ENCODE measurements around the gene MMRN2. TPM values are rescaled to one million over a fixed set of nuclear protein-coding genes. Genes with fewer than 3 reads are reported as not detected.

MMRN2 gene
- polyA plus RNA-seq, 1 of the 3 experiments (the other 2 are of a cell fraction): 0.05 TPM

DNA sequence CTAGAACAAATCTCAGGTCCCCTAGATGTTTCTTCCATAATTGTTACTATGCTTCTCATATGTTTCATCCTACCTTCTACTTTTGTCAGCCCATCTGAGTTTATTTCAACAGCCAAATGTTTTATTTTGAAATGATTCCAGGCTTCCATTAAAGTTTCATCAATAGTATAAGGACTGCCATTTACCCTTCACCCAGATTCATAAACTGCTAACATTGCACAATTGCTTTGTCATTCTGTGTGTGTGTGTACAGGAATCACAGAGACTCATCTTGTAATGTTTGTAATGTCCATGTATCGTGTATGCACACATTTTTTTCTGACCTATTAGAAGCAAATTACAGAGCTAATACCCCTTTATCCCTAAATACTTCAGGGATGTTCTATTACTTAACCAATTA, 25.5 kb downstream of the MMRN2 start (continued):
- TF ChIP-seq, protein P1, sequence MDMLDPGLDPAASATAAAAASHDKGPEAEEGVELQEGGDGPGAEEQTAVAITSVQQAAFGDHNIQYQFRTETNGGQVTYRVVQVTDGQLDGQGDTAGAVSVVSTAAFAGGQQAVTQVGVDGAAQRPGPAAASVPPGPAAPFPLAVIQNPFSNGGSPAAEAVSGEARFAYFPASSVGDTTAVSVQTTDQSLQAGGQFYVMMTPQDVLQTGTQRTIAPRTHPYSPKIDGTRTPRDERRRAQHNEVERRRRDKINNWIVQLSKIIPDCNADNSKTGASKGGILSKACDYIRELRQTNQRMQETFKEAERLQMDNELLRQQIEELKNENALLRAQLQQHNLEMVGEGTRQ (IDR thresholded peaks at IDR 0.05; ENCODE audit: borderline replicate concordance, low read depth, low read length): no peak
- TF ChIP-seq TEAD4 (IDR thresholded peaks at IDR 0.05; ENCODE audit: borderline replicate concordance, insufficient read depth) (no peak), CHD2 (IDR thresholded peaks at IDR 0.05; ENCODE audit: low read length, partially characterized antibody) (no peak)
- TF ChIP-seq, protein P2, sequence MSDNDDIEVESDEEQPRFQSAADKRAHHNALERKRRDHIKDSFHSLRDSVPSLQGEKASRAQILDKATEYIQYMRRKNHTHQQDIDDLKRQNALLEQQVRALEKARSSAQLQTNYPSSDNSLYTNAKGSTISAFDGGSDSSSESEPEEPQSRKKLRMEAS (IDR thresholded peaks at IDR 0.05; ENCODE audit: low read depth): no peak
- TF ChIP-seq, protein P3, sequence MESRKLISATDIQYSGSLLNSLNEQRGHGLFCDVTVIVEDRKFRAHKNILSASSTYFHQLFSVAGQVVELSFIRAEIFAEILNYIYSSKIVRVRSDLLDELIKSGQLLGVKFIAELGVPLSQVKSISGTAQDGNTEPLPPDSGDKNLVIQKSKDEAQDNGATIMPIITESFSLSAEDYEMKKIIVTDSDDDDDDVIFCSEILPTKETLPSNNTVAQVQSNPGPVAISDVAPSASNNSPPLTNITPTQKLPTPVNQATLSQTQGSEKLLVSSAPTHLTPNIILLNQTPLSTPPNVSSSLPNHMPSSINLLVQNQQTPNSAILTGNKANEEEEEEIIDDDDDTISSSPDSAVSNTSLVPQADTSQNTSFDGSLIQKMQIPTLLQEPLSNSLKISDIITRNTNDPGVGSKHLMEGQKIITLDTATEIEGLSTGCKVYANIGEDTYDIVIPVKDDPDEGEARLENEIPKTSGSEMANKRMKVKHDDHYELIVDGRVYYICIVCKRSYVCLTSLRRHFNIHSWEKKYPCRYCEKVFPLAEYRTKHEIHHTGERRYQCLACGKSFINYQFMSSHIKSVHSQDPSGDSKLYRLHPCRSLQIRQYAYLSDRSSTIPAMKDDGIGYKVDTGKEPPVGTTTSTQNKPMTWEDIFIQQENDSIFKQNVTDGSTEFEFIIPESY (IDR thresholded peaks at IDR 0.05; ENCODE audit: borderline replicate concordance, low read depth): no peak

DNA sequence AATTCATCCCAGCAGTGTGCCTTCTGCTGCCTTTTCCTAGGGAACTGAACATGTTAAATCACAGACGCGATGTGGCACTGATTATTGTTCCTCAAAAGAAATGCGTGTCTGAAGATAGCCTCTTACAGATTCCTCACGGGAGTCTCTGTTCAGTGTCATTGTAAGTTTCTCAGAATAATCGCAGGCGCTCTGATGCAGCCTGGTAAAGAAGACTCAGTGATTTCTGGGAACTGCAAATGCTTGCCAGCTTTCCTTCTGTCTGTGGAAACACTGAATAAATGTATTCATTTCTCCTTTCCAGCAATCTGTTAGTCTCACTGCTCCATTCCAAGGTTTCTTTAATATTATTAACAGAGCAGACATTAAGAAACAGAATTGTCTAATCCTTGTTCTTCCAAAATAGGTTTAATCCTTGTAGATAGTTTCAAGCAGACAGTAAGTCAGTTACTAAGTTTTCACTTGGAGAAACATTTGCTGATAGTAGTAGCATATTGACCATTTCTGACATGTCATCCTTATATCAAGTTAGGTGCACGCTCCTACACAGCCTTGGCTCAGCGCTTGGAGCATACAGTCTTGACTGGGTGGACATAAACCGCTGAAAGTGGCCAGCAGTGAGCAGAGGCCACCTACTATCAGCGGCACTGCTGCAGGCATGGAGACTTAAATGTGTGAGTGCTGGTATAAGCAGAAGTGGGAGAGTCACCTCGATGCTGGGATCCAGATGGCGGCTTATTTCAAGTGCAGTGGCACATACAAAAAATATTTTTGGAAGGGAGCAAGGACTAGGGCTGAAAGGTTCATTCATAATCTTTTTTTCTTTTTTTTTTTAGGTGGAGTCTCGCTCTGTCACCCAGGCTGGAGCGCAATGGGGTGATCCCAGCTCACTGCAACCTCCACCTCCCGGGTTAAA, 27.7 kb downstream of the MMRN2 start:
- Histone ChIP-seq H3K27ac (ENCODE audit: low read depth in 2 of 2, low read length in 1 of 2) (no peak overlapping the region), H4K20me1 (ENCODE audit: insufficient read depth) (no peaks in the 10 kb centered on the region), H3K27me3 (ENCODE audit: insufficient read depth) (no peaks in the 10 kb centered on the region), H2AFZ (ENCODE audit: low read depth) (no peak overlapping the region), H3K9me3 (no peaks in the 10 kb centered on the region), H3K36me3 (replicated peaks in 1 of 2; ENCODE audit: control insufficient read depth in 1 of 2, insufficient read depth in 2 of 2, low read length in 1 of 2) (peaks cover 24 to 42% of the 10 kb centered on the region in 2 experiments), H3F3A (replicated peaks; ENCODE audit: insufficient read depth) (no peaks in the 10 kb centered on the region), H3K4me1 (ENCODE audit: control insufficient read depth in 1 of 2, insufficient read depth in 2 of 2, low read depth in 1 of 2, low read length in 1 of 2) (no peaks in the 10 kb centered on the region), H3K9ac (no peak overlapping the region), H3K9me2 (no peaks in the 10 kb centered on the region), H3K4me2 (no peak overlapping the region), H3K4me3 (ENCODE audit: low read depth in 2 of 2, low read length in 1 of 2) (no peak overlapping the region), H3K79me2 (ENCODE audit: insufficient read depth) (no peaks in the 10 kb centered on the region; the same call in 1 of the 2 replicates)
- ChIA-PET CTCF (interaction anchor here (0.7 to 1.0 kb wide), 2 partner anchors 9 to 16 kb away, joined by 4 read pairs; no protein-coding TSS in a partner anchor), POLR2A (no interaction called here)
- no peak for DNase-seq
- 93% methylated on average over 15 of the region's 15 CpGs for whole genome bisulfite sequencing (ENCODE audit: low lambda C conversion rate)
- TF ChIP-seq RXRA (IDR thresholded peaks at IDR 0.05; ENCODE audit: borderline replicate concordance, low read depth) (no peak), CHD2 (IDR thresholded peaks at IDR 0.05; ENCODE audit: low read length, partially characterized antibody) (no peak), TAF1 (IDR thresholded peaks at IDR 0.05; ENCODE audit: borderline replicate concordance, low read depth, low read length) (no peak), RFX5 (IDR thresholded peaks at IDR 0.05; ENCODE audit: low read length) (no peak), GABPA (IDR thresholded peaks at IDR 0.05; ENCODE audit: low read depth) (no peak), SIN3A (IDR thresholded peaks at IDR 0.05; ENCODE audit: borderline replicate concordance, low read depth, low read length) (no peak), GATA2 (CRISPR knock-in tag; IDR thresholded peaks at IDR 0.05) (no peak)
- TF ChIP-seq, protein P4, sequence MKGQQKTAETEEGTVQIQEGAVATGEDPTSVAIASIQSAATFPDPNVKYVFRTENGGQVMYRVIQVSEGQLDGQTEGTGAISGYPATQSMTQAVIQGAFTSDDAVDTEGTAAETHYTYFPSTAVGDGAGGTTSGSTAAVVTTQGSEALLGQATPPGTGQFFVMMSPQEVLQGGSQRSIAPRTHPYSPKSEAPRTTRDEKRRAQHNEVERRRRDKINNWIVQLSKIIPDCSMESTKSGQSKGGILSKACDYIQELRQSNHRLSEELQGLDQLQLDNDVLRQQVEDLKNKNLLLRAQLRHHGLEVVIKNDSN (IDR thresholded peaks at IDR 0.05; ENCODE audit: borderline replicate concordance, low read depth): no peak
- TF ChIP-seq, protein P5, sequence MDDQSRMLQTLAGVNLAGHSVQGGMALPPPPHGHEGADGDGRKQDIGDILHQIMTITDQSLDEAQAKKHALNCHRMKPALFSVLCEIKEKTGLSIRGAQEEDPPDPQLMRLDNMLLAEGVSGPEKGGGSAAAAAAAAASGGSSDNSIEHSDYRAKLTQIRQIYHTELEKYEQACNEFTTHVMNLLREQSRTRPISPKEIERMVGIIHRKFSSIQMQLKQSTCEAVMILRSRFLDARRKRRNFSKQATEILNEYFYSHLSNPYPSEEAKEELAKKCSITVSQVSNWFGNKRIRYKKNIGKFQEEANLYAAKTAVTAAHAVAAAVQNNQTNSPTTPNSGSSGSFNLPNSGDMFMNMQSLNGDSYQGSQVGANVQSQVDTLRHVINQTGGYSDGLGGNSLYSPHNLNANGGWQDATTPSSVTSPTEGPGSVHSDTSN (IDR thresholded peaks at IDR 0.05): no peak
